Stimulated activated CD8-positive, alpha-beta memory T cell treated with anti-CD3 and anti-CD28 coated beads, Interleukin-4, amount 100 ng/mL, for 24 hours (primary cell): ENCODE measurements around the gene PDE6B.
A peak's percentile ranks its signal among the peaks of the same experiment; 100 is the strongest.

Experiments used
- DNase-seq: peaks from one replicate; pipeline ENCODE4 v3.0.0-alpha.2; 2020; ENCODE audit warnings: low read depth

The PDE6B gene

GRCh38 chr4:600850-601515 lies 24.4 kb upstream of the PDE6B start:
- DNase-seq, result peak; percentile 33

- DNase-seq, result no peak
Observed at GRCh38 chr4:601612-602558, 23.5 kb upstream of the PDE6B start.

- peak; percentile 54 for DNase-seq
Observed at GRCh38 chr4:602559-602942, 22.8 kb upstream of the PDE6B start.

- DNase-seq, result no peak
Observed at GRCh38 chr4:604131-604530, 21.2 kb upstream of the PDE6B start.

- no peak for DNase-seq
Observed at GRCh38 chr4:605702-606425, 19.5 kb upstream of the PDE6B start.

- no peak for DNase-seq
Observed at GRCh38 chr4:608236-608635, 17.1 kb upstream of the PDE6B start.

GRCh38 chr4:609400-610050 lies 15.8 kb upstream of the PDE6B start:
- DNase-seq, result no peak

GRCh38 chr4:610411-611261 lies 14.7 kb upstream of the PDE6B start:
- no peak for DNase-seq

- no peak for DNase-seq
Observed at GRCh38 chr4:612052-612748, 13.2 kb upstream of the PDE6B start.

GRCh38 chr4:612749-613125 lies 12.6 kb upstream of the PDE6B start:
- no peak for DNase-seq

GRCh38 chr4:613126-613525 lies 12.2 kb upstream of the PDE6B start:
- DNase-seq, result no peak

GRCh38 chr4:616091-616490 lies 9.3 kb upstream of the PDE6B start:
- DNase-seq, result no peak

GRCh38 chr4:616911-617643 lies 8.3 kb upstream of the PDE6B start:
- no peak for DNase-seq

- no peak for DNase-seq
Observed at GRCh38 chr4:617644-618641, 7.4 kb upstream of the PDE6B start.

- DNase-seq, result no peak
Observed at GRCh38 chr4:620201-620600, 5.2 kb upstream of the PDE6B start.

- DNase-seq, result no peak
Observed at GRCh38 chr4:620851-621261, 4.5 kb upstream of the PDE6B start.

GRCh38 chr4:621296-622070 lies 3.9 kb upstream of the PDE6B start:
- no peak for DNase-seq
